Type B pancreatic cell (in vitro differentiated cells): ENCODE data around the gene EFS. TPM values are rescaled to one million over a fixed set of nuclear protein-coding genes. Genes with fewer than 3 reads are reported as not detected.

Experiments used
- DNase-seq: peaks from one replicate; pipeline ENCODE4 v3.0.0; 2021; ENCODE audit warnings: mixed read lengths; ENCODE audit not compliant: unreplicated experiment; ENCODE audit errors: extremely low spot score
- H3K27ac Mint-ChIP-seq: 2 replicates; pipeline ENCODE4 v1.8.0; 2021; ENCODE audit warnings: mild to moderate bottlenecking, mixed read lengths
- H3K27me3 Mint-ChIP-seq: 2 replicates; pipeline ENCODE4 v1.8.0; 2021; ENCODE audit warnings: mixed read lengths
- H3K36me3 Mint-ChIP-seq: 2 replicates; pipeline ENCODE4 v1.8.0; 2021; ENCODE audit warnings: mixed read lengths
- H3K4me1 Mint-ChIP-seq: one replicate; pipeline ENCODE4 v1.8.0; 2021; ENCODE audit warnings: mixed read lengths; ENCODE audit not compliant: unreplicated experiment
- H3K4me3 Mint-ChIP-seq: 2 replicates; pipeline ENCODE4 v1.8.0; 2021; ENCODE audit warnings: mild to moderate bottlenecking, mixed read lengths
- H3K9me3 Mint-ChIP-seq: 2 replicates; pipeline ENCODE4 v1.8.0; 2021; ENCODE audit warnings: mixed read lengths
- total RNA-seq: library from RNA; stranded (reverse); gene quantifications from 2 replicates; pipeline ENCODE4 v1.2.1, GENCODE V29; 2021; ENCODE audit warnings: low replicate concordance
- TF ChIP-seq, protein P1 (sequence below): fragments of 200-600 bp; sonication (generic); conservative IDR thresholded peaks from 2 replicates; pipeline ENCODE4 v1.5.0; 2021; ENCODE audit warnings: antibody characterized with exemption, mild to moderate bottlenecking

Gene EFS
- total RNA-seq, 1 donor from 2014 or later = 59.3 TPM

DNA sequence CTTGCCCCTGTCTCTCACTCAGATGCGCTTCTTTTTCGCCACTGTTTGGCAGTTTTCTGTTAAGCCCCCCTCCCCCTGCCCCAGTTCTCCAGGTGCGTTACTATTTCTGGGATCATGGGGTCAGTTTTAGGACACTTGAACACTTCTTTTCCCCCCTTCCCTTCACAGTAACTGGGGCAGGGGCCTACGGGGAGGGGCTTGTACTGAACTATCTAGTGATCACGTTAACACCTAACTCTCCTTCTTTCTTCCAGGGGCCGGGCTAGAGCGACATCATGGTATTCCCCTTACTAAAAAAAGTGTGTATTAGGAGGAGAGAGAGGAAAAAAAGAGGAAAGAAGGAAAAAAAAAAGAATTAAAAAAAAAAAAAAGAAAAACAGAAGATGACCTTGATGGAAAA is 40.0 kb downstream of the EFS start:
- no peak overlapping the region for H3K27ac Mint-ChIP-seq
- H3K27me3 Mint-ChIP-seq = no peaks in the 10 kb centered on the region
- peak overlapping the region; percentile 39 for H3K4me3 Mint-ChIP-seq
- DNase-seq = peak; percentile 47
- H3K36me3 Mint-ChIP-seq = peaks cover 28% of the 10 kb centered on the region
- TF ChIP-seq, protein P1, sequence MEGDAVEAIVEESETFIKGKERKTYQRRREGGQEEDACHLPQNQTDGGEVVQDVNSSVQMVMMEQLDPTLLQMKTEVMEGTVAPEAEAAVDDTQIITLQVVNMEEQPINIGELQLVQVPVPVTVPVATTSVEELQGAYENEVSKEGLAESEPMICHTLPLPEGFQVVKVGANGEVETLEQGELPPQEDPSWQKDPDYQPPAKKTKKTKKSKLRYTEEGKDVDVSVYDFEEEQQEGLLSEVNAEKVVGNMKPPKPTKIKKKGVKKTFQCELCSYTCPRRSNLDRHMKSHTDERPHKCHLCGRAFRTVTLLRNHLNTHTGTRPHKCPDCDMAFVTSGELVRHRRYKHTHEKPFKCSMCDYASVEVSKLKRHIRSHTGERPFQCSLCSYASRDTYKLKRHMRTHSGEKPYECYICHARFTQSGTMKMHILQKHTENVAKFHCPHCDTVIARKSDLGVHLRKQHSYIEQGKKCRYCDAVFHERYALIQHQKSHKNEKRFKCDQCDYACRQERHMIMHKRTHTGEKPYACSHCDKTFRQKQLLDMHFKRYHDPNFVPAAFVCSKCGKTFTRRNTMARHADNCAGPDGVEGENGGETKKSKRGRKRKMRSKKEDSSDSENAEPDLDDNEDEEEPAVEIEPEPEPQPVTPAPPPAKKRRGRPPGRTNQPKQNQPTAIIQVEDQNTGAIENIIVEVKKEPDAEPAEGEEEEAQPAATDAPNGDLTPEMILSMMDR = no peak
- peaks cover 16% of the 10 kb centered on the region for H3K4me1 Mint-ChIP-seq
- H3K9me3 Mint-ChIP-seq = no peaks in the 10 kb centered on the region

DNA sequence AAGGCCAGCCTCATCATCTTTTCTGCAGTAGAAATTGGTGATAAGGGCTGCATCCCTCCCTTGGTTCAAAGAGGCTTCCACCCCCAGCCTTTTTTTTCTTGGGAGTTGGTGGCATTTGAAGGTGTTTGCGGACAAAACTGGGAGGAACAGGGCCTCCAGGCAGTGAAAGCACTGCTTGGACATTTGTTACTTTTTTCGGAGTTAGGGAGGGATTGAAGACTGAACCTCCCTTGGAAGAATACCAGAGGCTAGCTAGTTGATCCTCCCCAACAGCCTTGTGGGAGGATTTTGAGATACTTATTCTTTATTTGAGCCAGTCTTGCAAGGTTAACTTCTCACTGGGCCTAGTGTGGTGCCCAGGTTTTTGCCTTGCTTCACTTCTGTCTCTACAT is 40.5 kb downstream of the EFS start:
- H3K27me3 Mint-ChIP-seq = no peaks in the 10 kb centered on the region
- H3K27ac Mint-ChIP-seq = no peak overlapping the region
- TF ChIP-seq, protein P1 = no peak
- peaks cover 34% of the 10 kb centered on the region for H3K36me3 Mint-ChIP-seq
- peak overlapping the region; percentile 34 for H3K4me3 Mint-ChIP-seq
- DNase-seq = no peak
- no peaks in the 10 kb centered on the region for H3K9me3 Mint-ChIP-seq
- H3K4me1 Mint-ChIP-seq = peaks cover 16% of the 10 kb centered on the region

DNA sequence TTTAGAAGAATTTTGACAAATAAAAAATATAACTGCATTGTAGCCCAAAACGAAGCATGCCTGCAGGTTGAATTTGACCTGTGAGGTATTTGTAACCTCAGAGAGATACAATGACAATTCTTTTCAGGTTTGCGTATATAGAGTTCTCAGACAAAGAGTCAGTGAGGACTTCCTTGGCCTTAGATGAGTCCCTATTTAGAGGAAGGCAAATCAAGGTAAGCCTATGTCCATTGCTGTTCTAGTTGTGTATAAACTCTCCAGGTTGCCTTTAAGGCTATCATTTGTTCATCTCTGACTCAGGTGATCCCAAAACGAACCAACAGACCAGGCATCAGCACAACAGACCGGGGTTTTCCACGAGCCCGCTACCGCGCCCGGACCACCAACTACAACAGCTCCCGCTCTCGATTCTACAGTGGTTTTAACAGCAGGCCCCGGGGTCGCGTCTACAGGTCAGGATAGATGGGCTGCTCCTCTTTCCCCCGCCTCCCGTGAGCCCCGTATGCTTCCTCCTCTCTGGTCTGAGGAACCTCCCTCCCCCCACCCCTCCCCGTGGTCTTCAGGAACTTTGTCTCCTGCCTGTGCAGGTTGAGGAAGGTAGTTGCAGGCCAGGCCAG is 41.0 kb downstream of the EFS start:
- TF ChIP-seq, protein P1 = no peak
- H3K36me3 Mint-ChIP-seq = peaks cover 34% of the 10 kb centered on the region
- H3K9me3 Mint-ChIP-seq = no peaks in the 10 kb centered on the region
- DNase-seq = no peak
- H3K4me3 Mint-ChIP-seq = peak overlapping the region; percentile 34
- no peak overlapping the region for H3K27ac Mint-ChIP-seq
- peaks cover 16% of the 10 kb centered on the region for H3K4me1 Mint-ChIP-seq
- H3K27me3 Mint-ChIP-seq = no peaks in the 10 kb centered on the region

DNA sequence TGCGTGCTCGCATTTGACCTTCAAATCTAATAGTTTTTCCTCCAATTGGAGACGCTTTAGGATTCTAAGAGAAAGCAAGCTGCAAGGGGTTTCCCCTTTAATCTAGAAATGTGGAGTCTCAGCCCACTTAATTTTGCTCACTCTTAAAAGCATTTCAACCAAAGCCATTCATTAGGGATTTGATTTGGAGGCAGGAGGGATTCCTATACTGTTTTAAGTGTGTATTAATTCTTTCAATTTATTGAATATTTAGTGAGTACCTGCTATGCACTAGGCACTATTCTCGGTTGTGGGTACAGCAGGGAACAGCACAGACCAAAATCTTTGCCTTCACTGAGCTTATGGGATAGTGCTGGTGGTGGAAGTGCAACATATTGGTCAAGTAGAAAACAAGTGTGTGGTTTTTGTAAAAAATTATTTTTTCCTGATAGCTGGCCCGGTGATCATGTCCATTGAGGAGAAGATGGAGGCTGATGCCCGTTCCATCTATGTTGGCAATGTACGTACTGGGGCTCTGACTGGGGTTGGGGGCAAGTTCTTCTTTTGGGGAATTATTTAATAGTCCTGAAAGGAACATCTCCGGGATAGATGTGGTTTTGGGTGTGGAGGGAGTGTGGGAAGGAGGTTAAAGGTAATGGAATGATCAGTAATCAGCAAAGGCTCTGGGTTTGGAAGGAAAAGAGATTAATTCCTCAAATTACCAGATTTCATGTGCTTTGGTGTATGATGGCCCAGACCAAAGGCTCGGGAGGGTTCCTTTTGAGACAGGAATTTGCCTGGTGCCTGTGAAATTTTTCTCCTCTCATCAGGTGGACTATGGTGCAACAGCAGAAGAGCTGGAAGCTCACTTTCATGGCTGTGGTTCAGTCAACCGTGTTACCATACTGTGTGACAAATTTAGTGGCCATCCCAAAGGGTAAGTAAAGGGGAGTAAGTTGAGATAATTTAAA is 42.1 kb downstream of the EFS start:
- TF ChIP-seq, protein P1 = no peak
- Mint-ChIP-seq H3K4me3 (peak overlapping the region; percentile 98), H3K27me3 (no peaks in the 10 kb centered on the region), H3K4me1 (peaks cover 13% of the 10 kb centered on the region), H3K9me3 (no peaks in the 10 kb centered on the region), H3K27ac (peak overlapping the region; percentile 97), H3K36me3 (peaks cover 34% of the 10 kb centered on the region)
- no peak for DNase-seq

DNA sequence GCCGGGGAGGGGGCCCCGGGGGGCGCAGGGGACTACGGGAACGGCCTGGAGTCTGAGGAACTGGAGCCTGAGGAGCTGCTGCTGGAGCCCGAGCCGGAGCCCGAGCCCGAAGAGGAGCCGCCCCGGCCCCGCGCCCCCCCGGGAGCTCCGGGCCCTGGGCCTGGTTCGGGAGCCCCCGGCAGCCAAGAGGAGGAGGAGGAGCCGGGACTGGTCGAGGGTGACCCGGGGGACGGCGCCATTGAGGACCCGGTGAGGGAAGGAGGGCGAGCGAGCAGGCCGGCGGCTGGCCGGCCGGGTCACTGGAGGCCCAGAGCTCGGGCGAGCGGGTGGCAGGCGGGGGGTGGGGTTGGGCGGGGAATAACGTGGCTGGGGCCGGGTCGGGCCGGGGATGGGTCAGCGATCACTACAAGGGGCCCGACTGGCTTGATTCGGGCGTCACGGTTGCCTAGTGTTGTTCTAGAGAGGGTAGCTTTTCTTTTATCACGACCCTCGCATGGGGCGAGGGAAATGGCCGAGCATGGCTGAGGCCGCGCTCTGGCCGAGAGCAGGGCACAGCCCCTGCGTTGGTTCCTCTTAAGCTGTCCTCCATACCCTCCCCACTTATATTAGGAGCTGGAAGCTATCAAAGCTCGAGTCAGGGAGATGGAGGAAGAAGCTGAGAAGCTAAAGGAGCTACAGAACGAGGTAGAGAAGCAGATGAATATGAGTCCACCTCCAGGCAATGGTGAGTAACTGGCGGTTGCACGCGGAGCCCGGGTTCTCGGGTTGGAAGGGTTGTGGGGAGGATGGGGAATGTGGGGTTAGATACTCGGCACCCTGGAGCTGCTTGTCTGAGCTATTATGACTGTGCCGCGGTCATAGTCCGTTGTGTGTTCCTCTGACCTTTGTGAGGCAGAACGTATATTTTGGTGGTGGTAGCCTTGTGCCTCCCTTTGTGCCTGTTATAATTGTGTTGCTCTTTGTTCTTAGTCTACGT is 43.1 kb downstream of the EFS start:
- H3K4me3 Mint-ChIP-seq = peak overlapping the region; percentile 98
- H3K4me1 Mint-ChIP-seq = peaks cover 11% of the 10 kb centered on the region
- peak overlapping the region; percentile 98 for H3K27ac Mint-ChIP-seq
- no peaks in the 10 kb centered on the region for H3K27me3 Mint-ChIP-seq
- DNase-seq = no peak
- TF ChIP-seq, protein P1 = no peak
- peaks cover 34% of the 10 kb centered on the region for H3K36me3 Mint-ChIP-seq
- no peaks in the 10 kb centered on the region for H3K9me3 Mint-ChIP-seq
